Measurements from ENCODE around the gene ANP32D. TPM values are rescaled to one million over a fixed set of nuclear protein-coding genes. Genes with fewer than 3 reads are reported as not detected.

The ANP32D gene
- total and polyA plus RNA-seq, 9 of the 15 experiments (the other 6 are each of a cell fraction or from before 2014, with no cell fraction given): not detected

DNA sequence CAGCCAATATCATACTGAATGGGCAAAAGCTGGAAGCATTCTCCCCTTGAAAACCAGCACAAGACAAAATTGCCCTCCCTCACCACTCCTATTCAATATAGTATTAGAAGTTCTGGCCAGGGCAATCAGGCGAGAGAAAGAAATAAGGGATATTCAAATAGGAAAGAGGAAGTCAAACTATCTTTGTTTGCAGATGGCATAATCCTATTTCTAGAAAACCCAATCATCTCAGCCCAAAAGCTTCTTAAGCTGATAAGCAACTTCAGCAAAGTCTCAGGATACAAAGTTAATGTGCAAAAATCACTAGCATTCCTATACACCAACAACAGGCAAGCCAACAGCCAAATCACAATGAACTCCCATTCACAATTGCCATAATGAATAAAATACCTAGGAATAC, 21.0 kb upstream of the ANP32D start (continued):
- TF ChIP-seq MTA2 (IDR thresholded peaks at IDR 0.05; ENCODE audit: low read depth): 0 out of 2 replicates have a peak, but pooled peaks have one; percentile 25
- TF ChIP-seq, protein P1, sequence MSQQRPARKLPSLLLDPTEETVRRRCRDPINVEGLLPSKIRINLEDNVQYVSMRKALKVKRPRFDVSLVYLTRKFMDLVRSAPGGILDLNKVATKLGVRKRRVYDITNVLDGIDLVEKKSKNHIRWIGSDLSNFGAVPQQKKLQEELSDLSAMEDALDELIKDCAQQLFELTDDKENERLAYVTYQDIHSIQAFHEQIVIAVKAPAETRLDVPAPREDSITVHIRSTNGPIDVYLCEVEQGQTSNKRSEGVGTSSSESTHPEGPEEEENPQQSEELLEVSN (IDR thresholded peaks at IDR 0.05; ENCODE audit: borderline replicate concordance in 1 of 2, extremely low read depth in 1 of 2, insufficient read depth in 1 of 2, insufficient read length in 1 of 2, low read depth in 1 of 2, low read length in 1 of 2, poor library complexity in 1 of 2, severe bottlenecking in 1 of 2): no peak
- TF ChIP-seq TCF3 (CRISPR knock-in tag; IDR thresholded peaks at IDR 0.05): peak; percentile 69
- peak; percentile 63; the same call in 1 of the 2 replicates for TF ChIP-seq SMARCA4 (IDR thresholded peaks at IDR 0.05)
- no peak for TF ChIP-seq ZC3H4 (CRISPR knock-in tag; IDR thresholded peaks at IDR 0.05; ENCODE audit: borderline replicate concordance)
- TF ChIP-seq, protein P2, sequence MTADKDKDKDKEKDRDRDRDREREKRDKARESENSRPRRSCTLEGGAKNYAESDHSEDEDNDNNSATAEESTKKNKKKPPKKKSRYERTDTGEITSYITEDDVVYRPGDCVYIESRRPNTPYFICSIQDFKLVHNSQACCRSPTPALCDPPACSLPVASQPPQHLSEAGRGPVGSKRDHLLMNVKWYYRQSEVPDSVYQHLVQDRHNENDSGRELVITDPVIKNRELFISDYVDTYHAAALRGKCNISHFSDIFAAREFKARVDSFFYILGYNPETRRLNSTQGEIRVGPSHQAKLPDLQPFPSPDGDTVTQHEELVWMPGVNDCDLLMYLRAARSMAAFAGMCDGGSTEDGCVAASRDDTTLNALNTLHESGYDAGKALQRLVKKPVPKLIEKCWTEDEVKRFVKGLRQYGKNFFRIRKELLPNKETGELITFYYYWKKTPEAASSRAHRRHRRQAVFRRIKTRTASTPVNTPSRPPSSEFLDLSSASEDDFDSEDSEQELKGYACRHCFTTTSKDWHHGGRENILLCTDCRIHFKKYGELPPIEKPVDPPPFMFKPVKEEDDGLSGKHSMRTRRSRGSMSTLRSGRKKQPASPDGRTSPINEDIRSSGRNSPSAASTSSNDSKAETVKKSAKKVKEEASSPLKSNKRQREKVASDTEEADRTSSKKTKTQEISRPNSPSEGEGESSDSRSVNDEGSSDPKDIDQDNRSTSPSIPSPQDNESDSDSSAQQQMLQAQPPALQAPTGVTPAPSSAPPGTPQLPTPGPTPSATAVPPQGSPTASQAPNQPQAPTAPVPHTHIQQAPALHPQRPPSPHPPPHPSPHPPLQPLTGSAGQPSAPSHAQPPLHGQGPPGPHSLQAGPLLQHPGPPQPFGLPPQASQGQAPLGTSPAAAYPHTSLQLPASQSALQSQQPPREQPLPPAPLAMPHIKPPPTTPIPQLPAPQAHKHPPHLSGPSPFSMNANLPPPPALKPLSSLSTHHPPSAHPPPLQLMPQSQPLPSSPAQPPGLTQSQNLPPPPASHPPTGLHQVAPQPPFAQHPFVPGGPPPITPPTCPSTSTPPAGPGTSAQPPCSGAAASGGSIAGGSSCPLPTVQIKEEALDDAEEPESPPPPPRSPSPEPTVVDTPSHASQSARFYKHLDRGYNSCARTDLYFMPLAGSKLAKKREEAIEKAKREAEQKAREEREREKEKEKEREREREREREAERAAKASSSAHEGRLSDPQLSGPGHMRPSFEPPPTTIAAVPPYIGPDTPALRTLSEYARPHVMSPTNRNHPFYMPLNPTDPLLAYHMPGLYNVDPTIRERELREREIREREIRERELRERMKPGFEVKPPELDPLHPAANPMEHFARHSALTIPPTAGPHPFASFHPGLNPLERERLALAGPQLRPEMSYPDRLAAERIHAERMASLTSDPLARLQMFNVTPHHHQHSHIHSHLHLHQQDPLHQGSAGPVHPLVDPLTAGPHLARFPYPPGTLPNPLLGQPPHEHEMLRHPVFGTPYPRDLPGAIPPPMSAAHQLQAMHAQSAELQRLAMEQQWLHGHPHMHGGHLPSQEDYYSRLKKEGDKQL (CRISPR knock-in tag; IDR thresholded peaks at IDR 0.05; ENCODE audit: borderline replicate concordance): no peak
- TF ChIP-seq, protein P3, sequence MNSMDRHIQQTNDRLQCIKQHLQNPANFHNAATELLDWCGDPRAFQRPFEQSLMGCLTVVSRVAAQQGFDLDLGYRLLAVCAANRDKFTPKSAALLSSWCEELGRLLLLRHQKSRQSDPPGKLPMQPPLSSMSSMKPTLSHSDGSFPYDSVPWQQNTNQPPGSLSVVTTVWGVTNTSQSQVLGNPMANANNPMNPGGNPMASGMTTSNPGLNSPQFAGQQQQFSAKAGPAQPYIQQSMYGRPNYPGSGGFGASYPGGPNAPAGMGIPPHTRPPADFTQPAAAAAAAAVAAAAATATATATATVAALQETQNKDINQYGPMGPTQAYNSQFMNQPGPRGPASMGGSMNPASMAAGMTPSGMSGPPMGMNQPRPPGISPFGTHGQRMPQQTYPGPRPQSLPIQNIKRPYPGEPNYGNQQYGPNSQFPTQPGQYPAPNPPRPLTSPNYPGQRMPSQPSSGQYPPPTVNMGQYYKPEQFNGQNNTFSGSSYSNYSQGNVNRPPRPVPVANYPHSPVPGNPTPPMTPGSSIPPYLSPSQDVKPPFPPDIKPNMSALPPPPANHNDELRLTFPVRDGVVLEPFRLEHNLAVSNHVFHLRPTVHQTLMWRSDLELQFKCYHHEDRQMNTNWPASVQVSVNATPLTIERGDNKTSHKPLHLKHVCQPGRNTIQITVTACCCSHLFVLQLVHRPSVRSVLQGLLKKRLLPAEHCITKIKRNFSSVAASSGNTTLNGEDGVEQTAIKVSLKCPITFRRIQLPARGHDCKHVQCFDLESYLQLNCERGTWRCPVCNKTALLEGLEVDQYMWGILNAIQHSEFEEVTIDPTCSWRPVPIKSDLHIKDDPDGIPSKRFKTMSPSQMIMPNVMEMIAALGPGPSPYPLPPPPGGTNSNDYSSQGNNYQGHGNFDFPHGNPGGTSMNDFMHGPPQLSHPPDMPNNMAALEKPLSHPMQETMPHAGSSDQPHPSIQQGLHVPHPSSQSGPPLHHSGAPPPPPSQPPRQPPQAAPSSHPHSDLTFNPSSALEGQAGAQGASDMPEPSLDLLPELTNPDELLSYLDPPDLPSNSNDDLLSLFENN (IDR thresholded peaks at IDR 0.05; ENCODE audit: low read depth in 2 of 2, low read length in 2 of 2): no peak
- peak; percentile 66; the same call in 1 of the 2 replicates for TF ChIP-seq TEAD4 (IDR thresholded peaks at IDR 0.05; ENCODE audit: low read length)
- no peak for TF ChIP-seq TEAD4 (CRISPR knock-in tag; IDR thresholded peaks at IDR 0.05; ENCODE audit: borderline replicate concordance)
- TF ChIP-seq ZNF354B (CRISPR knock-in tag; IDR thresholded peaks at IDR 0.05): no peak
- no peak for TF ChIP-seq ZNF79 (CRISPR knock-in tag; IDR thresholded peaks at IDR 0.05; ENCODE audit: low read depth)
- no peak for TF ChIP-seq ARID2 (IDR thresholded peaks at IDR 0.05)
- TF ChIP-seq LCOR (CRISPR knock-in tag; IDR thresholded peaks at IDR 0.05): no peak
- TF ChIP-seq SPI1 (IDR thresholded peaks at IDR 0.05; ENCODE audit: borderline replicate concordance, low read depth, low read length): peak; percentile 80
- TF ChIP-seq CBFA2T3 (IDR thresholded peaks at IDR 0.05): peak; percentile 55; the same call in 1 of the 2 replicates
- TF ChIP-seq, protein P4, sequence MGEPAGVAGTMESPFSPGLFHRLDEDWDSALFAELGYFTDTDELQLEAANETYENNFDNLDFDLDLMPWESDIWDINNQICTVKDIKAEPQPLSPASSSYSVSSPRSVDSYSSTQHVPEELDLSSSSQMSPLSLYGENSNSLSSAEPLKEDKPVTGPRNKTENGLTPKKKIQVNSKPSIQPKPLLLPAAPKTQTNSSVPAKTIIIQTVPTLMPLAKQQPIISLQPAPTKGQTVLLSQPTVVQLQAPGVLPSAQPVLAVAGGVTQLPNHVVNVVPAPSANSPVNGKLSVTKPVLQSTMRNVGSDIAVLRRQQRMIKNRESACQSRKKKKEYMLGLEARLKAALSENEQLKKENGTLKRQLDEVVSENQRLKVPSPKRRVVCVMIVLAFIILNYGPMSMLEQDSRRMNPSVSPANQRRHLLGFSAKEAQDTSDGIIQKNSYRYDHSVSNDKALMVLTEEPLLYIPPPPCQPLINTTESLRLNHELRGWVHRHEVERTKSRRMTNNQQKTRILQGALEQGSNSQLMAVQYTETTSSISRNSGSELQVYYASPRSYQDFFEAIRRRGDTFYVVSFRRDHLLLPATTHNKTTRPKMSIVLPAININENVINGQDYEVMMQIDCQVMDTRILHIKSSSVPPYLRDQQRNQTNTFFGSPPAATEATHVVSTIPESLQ (CRISPR knock-in tag; IDR thresholded peaks at IDR 0.05): no peak
- no peak for TF ChIP-seq RNF2 (IDR thresholded peaks at IDR 0.05)
